HG02610 (cell line): Measurements from ENCODE around the gene PAGR1.
"Not testable (repeated sequence)": the region's sequence is repeated elsewhere in the genome, so short reads cannot be mapped to it uniquely, and the experiment has no call there.

Experiments
- ATAC-seq: cut with Tn5 transposase; IDR thresholded peaks from one replicate; pipeline ENCODE4 v1.9.1; 2021; ENCODE audit warnings: mild to moderate bottlenecking, moderate library complexity; ENCODE audit not compliant: unreplicated experiment

Gene PAGR1

GRCh38 chr16:29791845-29792807 lies 23.8 kb upstream of the PAGR1 start:
- no peak for ATAC-seq

DNA sequence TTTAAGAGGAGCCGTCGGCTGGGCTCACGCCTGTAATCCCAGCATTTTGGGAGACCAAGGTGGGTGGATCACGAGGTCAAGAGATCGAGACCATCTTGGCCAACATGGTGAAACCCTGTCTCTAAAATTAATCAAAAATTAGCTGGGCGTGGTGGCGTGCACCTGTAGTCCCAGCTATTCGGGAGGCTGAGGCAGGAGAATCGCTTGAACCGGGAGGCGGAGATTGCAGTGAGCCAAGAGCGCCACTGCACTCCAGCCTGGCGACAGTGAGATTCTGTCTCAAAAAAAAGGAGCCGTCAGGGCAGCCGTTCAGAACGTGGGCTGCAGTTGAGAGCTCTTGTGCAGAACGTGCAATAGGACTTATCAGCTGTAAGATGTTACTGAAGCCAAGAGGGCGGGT lies 22.8 kb upstream of the PAGR1 start:
- ATAC-seq = not testable (repeated sequence)

DNA sequence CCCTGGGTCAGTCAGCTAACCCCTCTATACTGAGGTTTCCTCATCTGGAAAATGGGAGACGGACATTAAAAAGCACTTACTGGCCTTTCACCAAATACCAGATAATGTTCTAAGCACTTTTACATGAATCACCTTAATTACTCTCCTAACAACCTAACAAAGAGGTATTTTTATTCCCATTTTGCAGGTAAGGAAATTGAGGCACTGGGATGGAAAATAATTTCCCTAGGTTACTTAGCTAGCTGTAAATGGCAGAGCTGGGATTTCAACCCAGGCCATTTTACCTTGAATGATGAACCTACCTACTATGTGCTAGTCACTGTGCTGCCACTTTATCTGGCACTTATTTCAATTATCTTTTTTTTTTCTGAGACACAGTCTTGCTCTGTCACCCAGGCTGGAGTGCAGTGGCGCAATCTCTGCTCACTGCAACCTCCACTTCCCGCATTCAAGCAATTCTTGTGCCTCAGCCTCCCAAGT lies 21.7 kb upstream of the PAGR1 start:
- ATAC-seq = no peak

GRCh38 chr16:29802416-29802935 lies 13.5 kb upstream of the PAGR1 start:
- no peak for ATAC-seq

DNA sequence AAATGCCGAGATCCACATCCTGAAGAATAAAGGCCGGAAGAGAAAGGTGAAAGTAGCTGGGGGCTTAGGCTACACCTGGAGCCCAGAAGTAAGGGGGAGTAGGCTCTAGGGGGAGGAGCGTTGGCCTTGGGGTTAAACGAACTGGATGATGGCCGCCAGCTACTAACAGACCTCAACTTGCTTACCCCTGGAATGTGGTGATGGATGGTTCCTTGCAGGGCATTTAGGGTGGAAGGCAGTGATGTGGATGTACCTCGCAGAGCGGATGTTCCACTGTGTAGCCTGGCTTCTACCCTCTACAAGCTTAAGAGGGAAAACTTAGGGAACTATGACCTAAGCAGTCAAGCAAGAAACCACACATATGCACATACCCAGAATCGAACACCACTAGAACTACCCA lies 11.9 kb upstream of the PAGR1 start:
- ATAC-seq = no peak

DNA sequence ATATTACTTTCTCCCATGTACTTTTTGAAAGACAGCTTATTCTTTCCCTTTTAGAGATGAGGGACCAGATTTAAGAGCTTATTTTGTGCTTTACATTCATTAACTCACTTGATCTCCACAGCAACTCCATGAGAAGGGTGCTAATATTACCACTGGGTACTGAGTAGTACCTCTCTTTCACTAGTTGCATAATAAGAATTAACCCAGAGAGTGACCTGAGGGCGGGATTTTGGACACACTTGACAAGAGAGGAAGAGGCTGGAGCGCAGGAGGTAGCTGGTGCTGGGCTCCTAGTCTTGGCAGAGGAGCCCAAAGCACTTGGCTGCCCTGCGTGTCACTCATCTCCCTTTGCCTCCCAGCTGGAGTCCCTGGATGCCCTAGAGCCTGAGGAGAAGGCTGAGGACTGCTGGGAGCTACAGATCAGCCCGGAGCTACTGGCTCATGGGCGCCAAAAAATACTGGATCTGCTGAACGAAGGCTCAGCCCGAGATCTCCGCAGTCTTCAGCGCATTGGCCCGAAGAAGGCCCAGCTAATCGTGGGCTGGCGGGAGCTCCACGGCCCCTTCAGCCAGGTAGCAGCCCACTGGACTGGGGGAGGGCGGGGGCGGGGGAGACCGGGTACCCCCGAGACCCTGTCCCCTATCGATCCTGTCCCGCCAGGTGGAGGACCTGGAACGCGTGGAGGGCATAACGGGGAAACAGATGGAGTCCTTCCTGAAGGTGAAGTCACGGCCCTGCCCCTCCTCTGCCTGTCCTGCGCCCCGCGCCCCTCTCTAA lies 11.3 kb upstream of the PAGR1 start:
- no peak for ATAC-seq

GRCh38 chr16:29805232-29806098 lies 10.5 kb upstream of the PAGR1 start:
- ATAC-seq = peak; percentile 38

GRCh38 chr16:29806099-29806579 lies 9.8 kb upstream of the PAGR1 start, which contains the start of gene MAZ:
Gene MAZ, plus strand, starts transcription at chr16:29806529. Its CDS starts 173 bp downstream, at chr16:29806702.
- no peak for ATAC-seq

GRCh38 chr16:29806641-29807425 lies 9.1 kb upstream of the PAGR1 start:
- ATAC-seq = no peak

- ATAC-seq = no peak
These were observed 8.3 kb upstream of the PAGR1 start for GRCh38 chr16:29807426-29808218.

GRCh38 chr16:29808219-29808900 lies 7.6 kb upstream of the PAGR1 start:
- ATAC-seq = no peak

- ATAC-seq = no peak
These were observed 6.8 kb upstream of the PAGR1 start for GRCh38 chr16:29809031-29809747.

- no peak for ATAC-seq
These were observed 5.9 kb upstream of the PAGR1 start for GRCh38 chr16:29809850-29810698.

- no peak for ATAC-seq
These were observed 5.2 kb upstream of the PAGR1 start for GRCh38 chr16:29810699-29811169.

DNA sequence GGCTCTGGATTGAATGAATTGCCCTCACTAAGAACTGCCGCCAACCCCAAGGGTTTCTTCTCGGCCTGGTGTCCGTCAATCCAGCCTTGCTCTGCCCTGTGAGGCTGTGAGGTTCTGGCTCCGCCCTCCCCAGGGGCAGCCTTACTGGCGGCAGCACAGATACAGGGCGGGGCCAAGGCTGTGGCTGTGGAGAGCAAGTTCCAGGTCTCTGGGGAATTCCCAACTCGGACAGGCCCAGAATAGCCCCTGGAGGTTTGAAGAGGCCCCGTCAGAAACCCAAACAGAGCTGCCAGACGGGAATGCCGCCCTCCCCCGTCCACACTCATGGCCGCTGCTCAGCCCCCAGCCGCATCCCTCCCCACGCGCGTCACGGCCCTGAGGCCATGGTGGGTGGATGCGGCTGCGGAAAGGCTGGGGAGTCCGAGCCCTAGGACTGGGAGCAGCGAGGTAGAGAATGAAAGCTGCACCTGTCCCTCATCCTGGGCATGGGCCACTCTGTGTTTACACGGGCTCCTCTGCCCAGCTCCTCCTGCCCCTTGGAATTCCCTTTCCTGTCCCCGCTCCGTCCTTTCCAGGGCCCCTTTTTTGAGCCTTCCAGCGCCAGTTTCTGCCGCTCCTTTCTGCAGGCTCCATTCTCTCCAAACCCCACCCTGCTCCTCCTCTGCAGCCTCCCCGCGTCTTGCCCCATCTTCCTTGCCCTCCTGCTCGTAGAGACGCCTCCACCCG lies 4.6 kb upstream of the PAGR1 start:
- peak; percentile 46 for ATAC-seq
